GM18858 (cell line): ENCODE data around the gene EPHA3.

Experiments
- ATAC-seq: cut with Tn5 transposase; IDR thresholded peaks from one replicate; pipeline ENCODE4 v1.9.1; 2021; ENCODE audit not compliant: unreplicated experiment

EPHA3 gene

GRCh38 chr3:89223188-89223587, 115.8 kb downstream of the EPHA3 start:
- ATAC-seq, result no peak

GRCh38 chr3:89227218-89227617, 119.8 kb downstream of the EPHA3 start:
- no peak for ATAC-seq

GRCh38 chr3:89227634-89228033, 120.2 kb downstream of the EPHA3 start:
- no peak for ATAC-seq

GRCh38 chr3:89232155-89232554, 124.7 kb downstream of the EPHA3 start:
- no peak for ATAC-seq

- ATAC-seq, result no peak
Observed at GRCh38 chr3:89234620-89235019, 127.2 kb downstream of the EPHA3 start.

- ATAC-seq, result no peak
Observed at GRCh38 chr3:89238846-89239245, 131.4 kb downstream of the EPHA3 start.

- ATAC-seq, result no peak
Observed at GRCh38 chr3:89239774-89240173, 132.4 kb downstream of the EPHA3 start.

GRCh38 chr3:89245612-89246011, 138.2 kb downstream of the EPHA3 start:
- ATAC-seq, result no peak

- ATAC-seq, result no peak
Observed at GRCh38 chr3:89246326-89246725, 138.9 kb downstream of the EPHA3 start.

GRCh38 chr3:89250742-89251141, 143.3 kb downstream of the EPHA3 start:
- no peak for ATAC-seq

- no peak for ATAC-seq
Observed at GRCh38 chr3:89252016-89252415, 144.6 kb downstream of the EPHA3 start.

- no peak for ATAC-seq
Observed at GRCh38 chr3:89252860-89253259, 145.4 kb downstream of the EPHA3 start.

- ATAC-seq, result no peak
Observed at GRCh38 chr3:89256395-89256794, 149.0 kb downstream of the EPHA3 start.

GRCh38 chr3:89256882-89257281, 149.5 kb downstream of the EPHA3 start:
- ATAC-seq, result no peak

- no peak for ATAC-seq
Observed at GRCh38 chr3:89260721-89261120, 153.3 kb downstream of the EPHA3 start.

GRCh38 chr3:89261673-89262072, 154.3 kb downstream of the EPHA3 start:
- no peak for ATAC-seq

- no peak for ATAC-seq
Observed at GRCh38 chr3:89262309-89262929, 155.0 kb downstream of the EPHA3 start.

GRCh38 chr3:89264037-89264560, 156.7 kb downstream of the EPHA3 start:
- no peak for ATAC-seq

- ATAC-seq, result no peak
Observed at GRCh38 chr3:89266074-89266473, 158.7 kb downstream of the EPHA3 start.

- ATAC-seq, result no peak
Observed at GRCh38 chr3:89268059-89268458, 160.6 kb downstream of the EPHA3 start.

GRCh38 chr3:89270201-89270600, 162.8 kb downstream of the EPHA3 start:
- ATAC-seq, result no peak

- ATAC-seq, result no peak
Observed at GRCh38 chr3:89275001-89275400, 167.6 kb downstream of the EPHA3 start.

GRCh38 chr3:89276116-89276515, 168.7 kb downstream of the EPHA3 start:
- ATAC-seq, result no peak
